HEK293 (cell line): Measurements from ENCODE around the gene MMAB.

ENCODE experiments used
- CTCF ChIA-PET: fragments of 350-600 bp; formaldehyde crosslinking; extraction: SDS; loops from one replicate; lab custom pipeline; 2021; ENCODE audit warnings: antibody characterized with exemption; lab: Yijun Ruan, JAX
- POLR2A ChIA-PET: fragments of 300-600 bp; formaldehyde crosslinking; extraction: SDS; loops from one replicate; lab custom pipeline; 2020; ENCODE audit warnings: antibody characterized with exemption, inconsistent platforms; lab: Yijun Ruan, JAX
- H3K27ac ChIP-seq: fragments of 200-500 bp; sonication (Bioruptor generic); 2 replicates; pipeline ENCODE4 v1.5.1; 2014; ENCODE audit warnings: low read depth, low read length, control low read depth, inconsistent platforms; ENCODE audit errors: extremely low read depth
- H3K36me3 ChIP-seq, 2 experiments: fragments of 200-500 bp in 1 of 2; sonication (Bioruptor generic) in 1 of 2; 1 replicate in 1 of 2; 2 replicates in 1 of 2; pipeline ENCODE4 v1.5.1; 2014 to 2017; ENCODE audit warnings: inconsistent platforms in 2 of 2, low read length in 2 of 2; ENCODE audit not compliant: control insufficient read depth in 2 of 2, insufficient read depth in 1 of 2
- H3K4me1 ChIP-seq: fragments of 200-500 bp; sonication (Bioruptor generic); 2 replicates; pipeline ENCODE4 v1.5.1; 2014; ENCODE audit warnings: mild to moderate bottlenecking, low read length, inconsistent platforms; ENCODE audit not compliant: control insufficient read depth, insufficient read depth
- H3K4me3 ChIP-seq: 2 replicates; pipeline ENCODE4 v1.5.1; 2011; ENCODE audit warnings: low read depth, mild to moderate bottlenecking, control low read depth, low read length, moderate library complexity
- H3K9me3 ChIP-seq: fragments of 200-500 bp; sonication (Bioruptor generic); 2 replicates; pipeline ENCODE4 v1.5.1; 2014; ENCODE audit warnings: low read depth, low read length, inconsistent platforms; ENCODE audit not compliant: control insufficient read depth, insufficient read depth
- REPIN1 ChIP-seq: fragments of 450-650 bp; formaldehyde crosslinking; IDR thresholded peaks from 2 replicates; pipeline ENCODE4 v1.5.1; 2017; ENCODE audit warnings: missing biosample characterization, missing genetic modification characterization, low read depth
- ZBTB21 ChIP-seq: fragments of 450-650 bp; formaldehyde crosslinking; IDR thresholded peaks from 2 replicates; pipeline ENCODE4 v1.5.1; 2017; ENCODE audit warnings: missing biosample characterization, missing genetic modification characterization
- ZBTB48 ChIP-seq: fragments of 450-650 bp; formaldehyde crosslinking; IDR thresholded peaks from 2 replicates; pipeline ENCODE4 v1.5.1; 2016; ENCODE audit warnings: missing biosample characterization, missing genetic modification characterization
- ZNF121 ChIP-seq: fragments of 450-650 bp; formaldehyde crosslinking; IDR thresholded peaks from 2 replicates; pipeline ENCODE4 v1.5.1; 2016; ENCODE audit warnings: missing biosample characterization, missing genetic modification characterization
- ZNF16 ChIP-seq: fragments of 450-650 bp; formaldehyde crosslinking; IDR thresholded peaks from 2 replicates; pipeline ENCODE4 v1.5.1; 2016; ENCODE audit warnings: low read depth, missing biosample characterization, missing genetic modification characterization
- ZNF629 ChIP-seq: fragments of 450-650 bp; formaldehyde crosslinking; IDR thresholded peaks from 2 replicates; pipeline ENCODE4 v1.5.1; 2017; ENCODE audit warnings: missing biosample characterization, missing genetic modification characterization
- ZNF768 ChIP-seq: fragments of 450-650 bp; formaldehyde crosslinking; IDR thresholded peaks from 2 replicates; pipeline ENCODE4 v1.5.1; 2018; ENCODE audit warnings: missing biosample characterization, mild to moderate bottlenecking, missing genetic modification characterization
- TF ChIP-seq, protein P1 (sequence below): fragments of 450-650 bp; formaldehyde crosslinking; IDR thresholded peaks from 2 replicates; pipeline ENCODE4 v1.5.1; 2017; ENCODE audit warnings: missing biosample characterization, missing genetic modification characterization
- TF ChIP-seq, protein P2 (sequence below): sonication (generic); formaldehyde crosslinking; IDR thresholded peaks from 2 replicates; pipeline ENCODE4 v1.8.1; 2022; ENCODE audit warnings: mild to moderate bottlenecking, moderate library complexity, missing genetic modification reagents
- TF ChIP-seq, protein P3 (sequence below): fragments of 450-650 bp; formaldehyde crosslinking; IDR thresholded peaks from 2 replicates; pipeline ENCODE4 v1.5.1; 2016; ENCODE audit warnings: missing biosample characterization, missing genetic modification characterization
- TF ChIP-seq, protein P4 (sequence below): fragments of 450-650 bp; formaldehyde crosslinking; IDR thresholded peaks from 2 replicates; pipeline ENCODE4 v1.5.1; 2016; ENCODE audit warnings: missing biosample characterization, missing genetic modification characterization, low read depth
- TF ChIP-seq, protein P5 (sequence below): fragments of 450-650 bp; formaldehyde crosslinking; IDR thresholded peaks from 2 replicates; pipeline ENCODE4 v1.5.1; 2016; ENCODE audit warnings: missing biosample characterization, missing genetic modification characterization
- TF ChIP-seq, protein P6 (sequence below): fragments of 450-650 bp; formaldehyde crosslinking; IDR thresholded peaks from 2 replicates; pipeline ENCODE4 v1.5.1; 2016; ENCODE audit warnings: missing biosample characterization, missing genetic modification characterization

The MMAB gene

DNA sequence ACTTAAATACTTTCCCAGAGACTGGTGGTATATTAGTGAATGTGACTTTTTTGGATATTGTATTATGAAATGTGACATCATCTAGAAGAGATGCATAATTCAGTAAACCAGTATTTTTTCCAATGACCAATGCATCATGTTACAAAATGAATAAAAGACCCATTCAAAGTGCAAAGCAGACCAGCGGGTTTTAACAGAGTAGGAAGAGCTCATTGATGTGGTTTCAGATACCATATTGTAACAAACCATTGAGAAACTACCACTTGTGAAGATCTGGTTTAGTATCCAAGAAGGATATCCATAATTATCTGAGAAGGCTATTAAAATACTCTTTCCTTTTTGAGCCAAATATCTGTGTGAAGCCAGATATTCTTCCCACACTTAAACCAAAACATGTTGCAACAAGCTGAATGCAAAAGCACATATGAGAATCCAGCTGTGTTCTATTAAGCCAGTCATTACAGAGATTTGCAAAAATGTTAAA is 47.9 kb upstream of the MMAB start:
- Histone ChIP-seq H3K4me3 (no peak overlapping the region), H3K27ac (no peak overlapping the region)

DNA sequence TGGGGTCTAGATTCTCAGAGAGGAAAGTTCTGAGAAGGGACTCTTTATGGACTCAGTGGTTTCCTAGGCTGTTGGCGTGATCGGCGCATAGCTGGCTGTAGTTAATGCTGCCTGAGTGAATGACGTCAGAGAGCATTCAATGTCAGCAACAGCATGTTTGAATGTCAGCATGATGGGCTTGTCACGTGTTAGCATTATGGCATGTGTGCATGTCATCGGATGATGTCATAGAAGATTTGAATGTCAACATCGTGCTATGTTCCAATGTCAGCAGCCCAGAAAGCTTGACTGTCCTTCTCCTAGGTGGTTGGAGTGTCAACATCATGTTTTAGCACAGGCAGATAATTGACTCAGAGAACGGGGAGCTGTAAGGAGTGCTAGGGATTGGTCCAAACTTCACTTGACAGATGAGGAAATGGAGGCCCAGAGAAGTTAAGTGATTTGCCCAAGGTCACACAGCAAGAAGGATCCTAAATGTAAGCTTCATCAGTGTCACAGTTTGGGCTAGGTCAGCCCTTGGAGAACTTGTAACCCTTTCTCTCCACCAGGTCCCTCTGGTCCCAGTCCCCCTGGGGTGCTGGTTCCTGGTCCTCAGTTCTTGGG is 45.8 kb upstream of the MMAB start:
- H3K9me3 ChIP-seq: no peaks in the 10 kb centered on the region
- H3K27ac ChIP-seq: no peak overlapping the region
- TF ChIP-seq, protein P1, sequence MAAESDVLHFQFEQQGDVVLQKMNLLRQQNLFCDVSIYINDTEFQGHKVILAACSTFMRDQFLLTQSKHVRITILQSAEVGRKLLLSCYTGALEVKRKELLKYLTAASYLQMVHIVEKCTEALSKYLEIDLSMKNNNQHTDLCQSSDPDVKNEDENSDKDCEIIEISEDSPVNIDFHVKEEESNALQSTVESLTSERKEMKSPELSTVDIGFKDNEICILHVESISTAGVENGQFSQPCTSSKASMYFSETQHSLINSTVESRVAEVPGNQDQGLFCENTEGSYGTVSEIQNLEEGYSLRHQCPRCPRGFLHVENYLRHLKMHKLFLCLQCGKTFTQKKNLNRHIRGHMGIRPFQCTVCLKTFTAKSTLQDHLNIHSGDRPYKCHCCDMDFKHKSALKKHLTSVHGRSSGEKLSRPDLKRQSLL (tag by site-specific recombination): no peak
- TF ChIP-seq, protein P2, sequence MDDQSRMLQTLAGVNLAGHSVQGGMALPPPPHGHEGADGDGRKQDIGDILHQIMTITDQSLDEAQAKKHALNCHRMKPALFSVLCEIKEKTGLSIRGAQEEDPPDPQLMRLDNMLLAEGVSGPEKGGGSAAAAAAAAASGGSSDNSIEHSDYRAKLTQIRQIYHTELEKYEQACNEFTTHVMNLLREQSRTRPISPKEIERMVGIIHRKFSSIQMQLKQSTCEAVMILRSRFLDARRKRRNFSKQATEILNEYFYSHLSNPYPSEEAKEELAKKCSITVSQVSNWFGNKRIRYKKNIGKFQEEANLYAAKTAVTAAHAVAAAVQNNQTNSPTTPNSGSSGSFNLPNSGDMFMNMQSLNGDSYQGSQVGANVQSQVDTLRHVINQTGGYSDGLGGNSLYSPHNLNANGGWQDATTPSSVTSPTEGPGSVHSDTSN: no peak
- no peak for TF ChIP-seq REPIN1
- TF ChIP-seq, protein P3, sequence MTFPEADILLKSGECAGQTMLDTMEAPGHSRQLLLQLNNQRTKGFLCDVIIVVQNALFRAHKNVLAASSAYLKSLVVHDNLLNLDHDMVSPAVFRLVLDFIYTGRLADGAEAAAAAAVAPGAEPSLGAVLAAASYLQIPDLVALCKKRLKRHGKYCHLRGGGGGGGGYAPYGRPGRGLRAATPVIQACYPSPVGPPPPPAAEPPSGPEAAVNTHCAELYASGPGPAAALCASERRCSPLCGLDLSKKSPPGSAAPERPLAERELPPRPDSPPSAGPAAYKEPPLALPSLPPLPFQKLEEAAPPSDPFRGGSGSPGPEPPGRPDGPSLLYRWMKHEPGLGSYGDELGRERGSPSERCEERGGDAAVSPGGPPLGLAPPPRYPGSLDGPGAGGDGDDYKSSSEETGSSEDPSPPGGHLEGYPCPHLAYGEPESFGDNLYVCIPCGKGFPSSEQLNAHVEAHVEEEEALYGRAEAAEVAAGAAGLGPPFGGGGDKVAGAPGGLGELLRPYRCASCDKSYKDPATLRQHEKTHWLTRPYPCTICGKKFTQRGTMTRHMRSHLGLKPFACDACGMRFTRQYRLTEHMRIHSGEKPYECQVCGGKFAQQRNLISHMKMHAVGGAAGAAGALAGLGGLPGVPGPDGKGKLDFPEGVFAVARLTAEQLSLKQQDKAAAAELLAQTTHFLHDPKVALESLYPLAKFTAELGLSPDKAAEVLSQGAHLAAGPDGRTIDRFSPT (tag by site-specific recombination): no peak
- TF ChIP-seq, protein P4, sequence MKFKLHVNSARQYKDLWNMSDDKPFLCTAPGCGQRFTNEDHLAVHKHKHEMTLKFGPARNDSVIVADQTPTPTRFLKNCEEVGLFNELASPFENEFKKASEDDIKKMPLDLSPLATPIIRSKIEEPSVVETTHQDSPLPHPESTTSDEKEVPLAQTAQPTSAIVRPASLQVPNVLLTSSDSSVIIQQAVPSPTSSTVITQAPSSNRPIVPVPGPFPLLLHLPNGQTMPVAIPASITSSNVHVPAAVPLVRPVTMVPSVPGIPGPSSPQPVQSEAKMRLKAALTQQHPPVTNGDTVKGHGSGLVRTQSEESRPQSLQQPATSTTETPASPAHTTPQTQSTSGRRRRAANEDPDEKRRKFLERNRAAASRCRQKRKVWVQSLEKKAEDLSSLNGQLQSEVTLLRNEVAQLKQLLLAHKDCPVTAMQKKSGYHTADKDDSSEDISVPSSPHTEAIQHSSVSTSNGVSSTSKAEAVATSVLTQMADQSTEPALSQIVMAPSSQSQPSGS (tag by site-specific recombination): peak; percentile 89
- peak; percentile 61; the same call in 1 of the 2 replicates for TF ChIP-seq ZNF768 (tag by site-specific recombination)
- peak; percentile 80 for TF ChIP-seq ZBTB21 (tag by site-specific recombination)
- TF ChIP-seq ZNF629 (tag by site-specific recombination): peak; percentile 63; the same call in 1 of the 2 replicates
- TF ChIP-seq, all 188 proteins: peak for 4
- ChIA-PET CTCF (interaction anchor here (1.2 kb wide), 1 partner anchor 156 kb away, joined by 4 read pairs; no protein-coding TSS in a partner anchor), POLR2A (no interaction called here)
- H3K4me3 ChIP-seq: no peak overlapping the region
- no peaks in the 10 kb centered on the region for H3K4me1 ChIP-seq
- H3K36me3 ChIP-seq: no peaks in the 10 kb centered on the region

More for the DNA sequence above, 47.9 kb upstream of the MMAB start:
- Histone ChIP-seq H3K9me3 (no peaks in the 10 kb centered on the region), H3K4me1 (no peaks in the 10 kb centered on the region), H3K36me3 (no peaks in the 10 kb centered on the region)
- POLR2A ChIA-PET: no interaction called here
- CTCF ChIA-PET: interaction anchor here (0.6 to 0.9 kb wide), 2 partner anchors 24 to 242 kb away, joined by 5 to 7 read pairs; no protein-coding TSS in a partner anchor
- TF ChIP-seq ZNF16 (tag by site-specific recombination) (no peak), ZNF121 (tag by site-specific recombination) (no peak), ZBTB48 (tag by site-specific recombination) (no peak)
- TF ChIP-seq, protein P5, sequence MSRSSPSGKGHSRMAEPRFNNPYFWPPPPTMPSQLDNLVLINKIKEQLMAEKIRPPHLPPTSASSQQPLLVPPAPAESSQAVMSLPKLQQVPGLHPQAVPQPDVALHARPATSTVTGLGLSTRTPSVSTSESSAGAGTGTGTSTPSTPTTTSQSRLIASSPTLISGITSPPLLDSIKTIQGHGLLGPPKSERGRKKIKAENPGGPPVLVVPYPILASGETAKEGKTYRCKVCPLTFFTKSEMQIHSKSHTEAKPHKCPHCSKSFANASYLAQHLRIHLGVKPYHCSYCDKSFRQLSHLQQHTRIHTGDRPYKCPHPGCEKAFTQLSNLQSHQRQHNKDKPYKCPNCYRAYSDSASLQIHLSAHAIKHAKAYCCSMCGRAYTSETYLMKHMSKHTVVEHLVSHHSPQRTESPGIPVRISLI (tag by site-specific recombination): no peak
- TF ChIP-seq, protein P6, sequence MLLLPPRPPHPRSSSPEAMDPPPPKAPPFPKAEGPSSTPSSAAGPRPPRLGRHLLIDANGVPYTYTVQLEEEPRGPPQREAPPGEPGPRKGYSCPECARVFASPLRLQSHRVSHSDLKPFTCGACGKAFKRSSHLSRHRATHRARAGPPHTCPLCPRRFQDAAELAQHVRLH (tag by site-specific recombination): no peak
